Ascending aorta (tissue), 2 donors: Measurements from ENCODE around the gene TMEM106C. TPM values are rescaled to one million over a fixed set of nuclear protein-coding genes. Genes with fewer than 3 reads are reported as not detected.

Experiments
- DNase-seq, 2 donors: peaks; one replicate each; pipeline ENCODE4 v3.0.0-alpha.2; 2019; ENCODE audit warnings: low spot score in 2 of 2
- H3K27ac ChIP-seq, 2 donors: fragments of 200-600 bp; sonication (generic); one replicate each; pipeline ENCODE4 v1.5.1; 2016 to 2017; ENCODE audit warnings: mild to moderate bottlenecking in 1 of 2
- H3K27me3 ChIP-seq: fragments of 200-600 bp; sonication (generic); one replicate; pipeline ENCODE4 v1.5.1; 2017
- H3K36me3 ChIP-seq, 2 donors: fragments of 200-600 bp; sonication (generic); one replicate each; pipeline ENCODE4 v1.5.1; 2016
- H3K4me1 ChIP-seq, 2 donors: fragments of 200-600 bp; sonication (generic); one replicate each; pipeline ENCODE4 v1.5.1; 2016 to 2017; ENCODE audit warnings: mild to moderate bottlenecking in 1 of 2
- H3K4me3 ChIP-seq, 2 donors: fragments of 200-600 bp; sonication (generic); one replicate each; pipeline ENCODE4 v1.5.1; 2016 to 2017; ENCODE audit warnings: mild to moderate bottlenecking in 1 of 2
- H3K9me3 ChIP-seq, 2 donors: fragments of 200-600 bp; sonication (generic); one replicate each; pipeline ENCODE4 v1.5.1; 2016
- CTCF ChIP-seq, 3 experiments: fragments of 200-600 bp in 2 of 3; fragments of 450-650 bp in 1 of 3; sonication (generic) in 2 of 3; IDR thresholded peaks; one replicate each; pipeline ENCODE4 v1.5.1; 2016 to 2019; ENCODE audit warnings: antibody characterized with exemption in 3 of 3, mild to moderate bottlenecking in 1 of 3, moderate library complexity in 1 of 3
- intact Hi-C: fragments of 100-400 bp; cut with DNase I; formaldehyde crosslinking; loops from one replicate; pipeline ENCODE4 v1.15.1; 2023
- total RNA-seq: library from RNA; depleted of rRNA; stranded (reverse); fragments of >200 nt; gene quantifications from one replicate; pipeline ENCODE4 v1.1.0, GENCODE V29; 2016

TMEM106C gene
- total RNA-seq, 1 donor from 2014 or later, result 120 TPM

GRCh38 chr12:47940773-47941474 is 22.5 kb upstream of the TMEM106C start:
- no peak for TF ChIP-seq CTCF (IDR thresholded peaks at IDR 0.05)
- no peaks in the 10 kb centered on the region for H3K9me3 ChIP-seq
- no peaks in the 10 kb centered on the region for H3K27me3 ChIP-seq
- no peak overlapping the region for H3K4me3 ChIP-seq
- H3K4me1 ChIP-seq, result peaks cover 0 to 4% of the 10 kb centered on the region in 2 donors
- no peaks in the 10 kb centered on the region for H3K36me3 ChIP-seq
- no peak overlapping the region for H3K27ac ChIP-seq
- peak in 1 of 2 donors; percentile 41 for DNase-seq
- intact Hi-C loops, result no loop called here

DNA sequence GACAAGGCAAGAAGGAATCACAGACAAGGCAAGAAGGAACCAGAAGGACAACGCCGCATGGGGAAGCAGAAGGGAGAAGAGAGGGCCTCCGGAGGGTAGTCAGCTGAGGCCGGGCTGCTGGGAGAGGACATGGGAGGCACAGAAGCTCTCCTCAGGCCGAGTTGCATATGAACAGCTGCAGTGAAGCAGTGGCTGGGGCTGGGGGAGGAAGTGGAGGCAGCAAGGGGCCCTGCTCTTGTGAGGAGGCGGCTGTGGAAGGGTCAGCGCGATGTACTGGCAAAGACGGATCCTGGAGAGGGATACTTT is 22.0 kb upstream of the TMEM106C start:
- Histone ChIP-seq H3K27ac (no peak overlapping the region), H3K27me3 (no peaks in the 10 kb centered on the region), H3K9me3 (no peaks in the 10 kb centered on the region), H3K4me1 (peaks cover 0 to 4% of the 10 kb centered on the region in 2 donors), H3K36me3 (no peaks in the 10 kb centered on the region), H3K4me3 (no peak overlapping the region)
- TF ChIP-seq CTCF (IDR thresholded peaks at IDR 0.05), result no peak
- peak in 1 of 2 donors; percentile 52 for DNase-seq
- intact Hi-C loops, result no loop called here

DNA sequence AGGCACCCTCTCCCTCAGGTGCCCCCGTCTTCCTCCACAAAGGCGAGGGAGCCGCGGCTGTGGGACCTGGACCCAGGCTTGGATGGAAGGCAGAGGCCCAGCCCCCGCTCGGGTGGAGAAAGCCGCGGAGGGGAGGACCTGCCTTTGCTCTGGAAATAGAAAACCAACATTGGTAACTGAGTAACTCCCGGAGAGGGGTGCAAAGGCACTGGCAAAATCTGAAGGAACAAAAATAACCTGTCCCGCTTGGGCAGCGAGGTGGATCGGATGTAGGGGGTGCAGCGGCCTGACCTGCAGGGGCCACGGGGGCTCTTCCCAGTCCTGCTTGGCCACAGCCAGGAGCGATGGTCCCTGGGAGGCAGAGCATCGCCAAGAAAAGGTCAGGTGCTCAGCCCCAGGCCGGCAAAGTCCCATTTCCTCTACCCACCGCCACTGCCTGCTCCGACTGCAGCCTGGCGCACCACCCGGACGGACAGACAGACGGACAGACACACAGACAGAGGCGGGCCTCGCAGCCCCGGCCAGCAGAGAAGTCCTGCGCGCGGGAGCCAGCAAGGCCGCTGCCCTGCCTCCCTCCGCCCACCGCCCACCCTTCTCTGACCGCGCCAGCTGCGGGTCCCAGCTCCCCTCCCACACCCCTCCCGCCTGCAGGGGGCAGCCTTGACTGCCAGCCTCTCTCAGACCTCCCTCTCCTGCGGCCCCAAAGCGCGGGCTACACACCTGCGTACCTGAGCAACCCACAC is 21.4 kb upstream of the TMEM106C start:
- intact Hi-C loops, result no loop called here
- Histone ChIP-seq H3K36me3 (no peaks in the 10 kb centered on the region), H3K4me1 (peaks cover 0 to 4% of the 10 kb centered on the region in 2 donors), H3K27ac (no peak overlapping the region), H3K4me3 (no peak overlapping the region), H3K9me3 (no peaks in the 10 kb centered on the region), H3K27me3 (no peaks in the 10 kb centered on the region)
- peak in 1 of 2 donors; percentile 56 for DNase-seq
- peak in 1 of 3 experiments; percentile 21 for TF ChIP-seq CTCF (IDR thresholded peaks at IDR 0.05)

DNA sequence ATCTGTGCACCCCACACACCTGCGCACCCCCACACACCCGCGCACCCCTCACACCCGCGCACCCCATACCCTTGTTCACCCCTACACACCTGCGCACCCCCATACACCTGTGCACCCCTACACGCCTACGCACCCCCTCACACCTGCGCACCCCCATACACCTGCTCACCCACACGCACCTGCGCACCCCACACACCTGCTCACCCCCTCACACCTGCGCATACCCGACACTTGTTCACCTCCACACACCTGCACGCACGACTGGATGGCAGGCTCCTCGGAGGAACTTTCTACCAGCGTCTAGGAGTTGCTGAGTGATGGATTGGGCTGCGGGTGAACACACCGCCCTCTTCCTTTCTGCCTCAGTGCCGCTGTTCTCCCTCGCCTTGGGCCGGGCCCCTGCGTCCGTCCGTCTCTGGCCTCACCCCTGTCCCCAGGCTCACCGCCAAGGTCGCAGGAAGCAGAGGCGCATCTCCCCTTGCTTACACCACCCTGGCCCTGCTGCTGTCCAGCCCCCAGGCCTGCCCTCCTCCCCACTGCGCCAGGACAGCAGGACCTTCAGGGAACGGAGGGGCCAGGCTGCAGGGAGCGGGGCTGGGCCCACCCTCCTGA is 20.7 kb upstream of the TMEM106C start:
- H3K27me3 ChIP-seq, result no peaks in the 10 kb centered on the region
- H3K4me1 ChIP-seq, result peaks cover 0 to 4% of the 10 kb centered on the region in 2 donors
- DNase-seq, result peak in 1 of 2 donors; percentile 45
- intact Hi-C loops, result no loop called here
- H3K27ac ChIP-seq, result no peak overlapping the region
- no peaks in the 10 kb centered on the region for H3K36me3 ChIP-seq
- no peak for TF ChIP-seq CTCF (IDR thresholded peaks at IDR 0.05)
- no peak overlapping the region for H3K4me3 ChIP-seq
- no peaks in the 10 kb centered on the region for H3K9me3 ChIP-seq

GRCh38 chr12:47943623-47944340 is 19.6 kb upstream of the TMEM106C start:
- Histone ChIP-seq H3K36me3 (no peaks in the 10 kb centered on the region), H3K4me3 (no peak overlapping the region), H3K27ac (no peak overlapping the region), H3K4me1 (peaks cover 0 to 4% of the 10 kb centered on the region in 2 donors), H3K9me3 (no peaks in the 10 kb centered on the region), H3K27me3 (no peaks in the 10 kb centered on the region)
- intact Hi-C loops, result no loop called here
- peak in 1 of 2 donors; percentile 60 for DNase-seq
- no peak for TF ChIP-seq CTCF (IDR thresholded peaks at IDR 0.05)
